GM06990 (cell line): ENCODE results near the gene IFNG.

ENCODE experiments used
- DNase-seq: peaks from one replicate; pipeline ENCODE4 v3.0.0-alpha.2; 2011; ENCODE audit not compliant: insufficient read length; ENCODE audit errors: extremely low read depth
- H3K27me3 ChIP-seq: replicated peaks from 2 replicates; pipeline ENCODE4 v1.6.0; 2011; ENCODE audit warnings: low read length; ENCODE audit not compliant: control insufficient read depth, insufficient read depth
- H3K36me3 ChIP-seq: 2 replicates; pipeline ENCODE4 v1.5.1; 2011; ENCODE audit warnings: low read length; ENCODE audit not compliant: control insufficient read depth, insufficient read depth
- H3K4me3 ChIP-seq: replicated peaks from 2 replicates; pipeline ENCODE4 v1.5.1; 2011; ENCODE audit warnings: low read depth, mild to moderate bottlenecking, control low read depth, low read length
- TF ChIP-seq, protein P1 (sequence below): IDR thresholded peaks from 2 replicates; pipeline ENCODE4 v1.5.1; 2011; ENCODE audit warnings: low read length, control low read depth, mild to moderate bottlenecking, inconsistent platforms; ENCODE audit not compliant: insufficient read depth, poor library complexity, severe bottlenecking

IFNG gene

DNA sequence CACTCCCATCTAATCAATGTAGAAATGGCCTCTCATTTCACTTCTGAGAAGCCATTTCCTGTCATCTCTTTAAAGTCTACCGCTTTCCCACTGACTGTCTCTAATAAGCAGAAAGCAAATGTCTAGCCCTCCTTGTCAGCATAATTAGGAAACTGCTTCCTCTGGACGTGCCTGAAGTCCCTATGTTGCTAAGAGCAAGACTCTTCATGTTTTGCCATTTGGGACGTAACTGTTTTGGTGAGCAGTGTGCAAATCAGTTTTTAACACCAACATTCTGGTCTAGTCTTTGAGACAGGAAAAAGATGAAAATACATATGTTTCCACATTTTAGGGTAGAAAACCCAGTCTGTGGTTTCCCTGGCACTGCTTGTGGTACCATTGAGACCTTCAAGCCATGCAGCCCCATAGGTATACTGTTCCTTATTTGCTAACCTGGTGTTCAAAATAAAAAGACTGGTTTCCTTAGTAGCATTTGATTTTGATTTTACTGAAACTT lies 22.2 kb downstream of the IFNG start:
- Histone ChIP-seq H3K4me3 (no peak overlapping the region), H3K27me3 (no peaks in the 10 kb centered on the region), H3K36me3 (no peaks in the 10 kb centered on the region)
- DNase-seq, result no peak
- TF ChIP-seq, protein P1, sequence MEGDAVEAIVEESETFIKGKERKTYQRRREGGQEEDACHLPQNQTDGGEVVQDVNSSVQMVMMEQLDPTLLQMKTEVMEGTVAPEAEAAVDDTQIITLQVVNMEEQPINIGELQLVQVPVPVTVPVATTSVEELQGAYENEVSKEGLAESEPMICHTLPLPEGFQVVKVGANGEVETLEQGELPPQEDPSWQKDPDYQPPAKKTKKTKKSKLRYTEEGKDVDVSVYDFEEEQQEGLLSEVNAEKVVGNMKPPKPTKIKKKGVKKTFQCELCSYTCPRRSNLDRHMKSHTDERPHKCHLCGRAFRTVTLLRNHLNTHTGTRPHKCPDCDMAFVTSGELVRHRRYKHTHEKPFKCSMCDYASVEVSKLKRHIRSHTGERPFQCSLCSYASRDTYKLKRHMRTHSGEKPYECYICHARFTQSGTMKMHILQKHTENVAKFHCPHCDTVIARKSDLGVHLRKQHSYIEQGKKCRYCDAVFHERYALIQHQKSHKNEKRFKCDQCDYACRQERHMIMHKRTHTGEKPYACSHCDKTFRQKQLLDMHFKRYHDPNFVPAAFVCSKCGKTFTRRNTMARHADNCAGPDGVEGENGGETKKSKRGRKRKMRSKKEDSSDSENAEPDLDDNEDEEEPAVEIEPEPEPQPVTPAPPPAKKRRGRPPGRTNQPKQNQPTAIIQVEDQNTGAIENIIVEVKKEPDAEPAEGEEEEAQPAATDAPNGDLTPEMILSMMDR, result no peak

DNA sequence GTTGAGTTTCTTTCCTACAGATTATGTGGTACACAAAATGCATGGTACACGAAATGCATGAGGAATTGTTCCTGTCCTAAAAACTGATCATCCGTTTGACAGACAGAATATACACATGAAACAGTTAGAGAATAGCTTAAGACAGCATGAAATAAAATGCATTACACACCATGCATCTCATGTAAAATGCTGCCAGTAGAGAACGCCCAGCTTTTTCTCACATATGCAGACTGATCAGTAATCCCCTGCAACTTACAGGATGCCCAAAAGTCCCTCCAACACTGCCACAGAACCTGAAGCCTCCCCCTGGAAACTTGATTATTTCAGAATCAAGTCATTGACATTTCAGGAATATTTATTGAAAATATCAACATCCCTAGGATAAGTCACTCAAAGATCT lies 24.0 kb downstream of the IFNG start:
- H3K27me3 ChIP-seq, result no peaks in the 10 kb centered on the region
- TF ChIP-seq, protein P1, result no peak

DNA sequence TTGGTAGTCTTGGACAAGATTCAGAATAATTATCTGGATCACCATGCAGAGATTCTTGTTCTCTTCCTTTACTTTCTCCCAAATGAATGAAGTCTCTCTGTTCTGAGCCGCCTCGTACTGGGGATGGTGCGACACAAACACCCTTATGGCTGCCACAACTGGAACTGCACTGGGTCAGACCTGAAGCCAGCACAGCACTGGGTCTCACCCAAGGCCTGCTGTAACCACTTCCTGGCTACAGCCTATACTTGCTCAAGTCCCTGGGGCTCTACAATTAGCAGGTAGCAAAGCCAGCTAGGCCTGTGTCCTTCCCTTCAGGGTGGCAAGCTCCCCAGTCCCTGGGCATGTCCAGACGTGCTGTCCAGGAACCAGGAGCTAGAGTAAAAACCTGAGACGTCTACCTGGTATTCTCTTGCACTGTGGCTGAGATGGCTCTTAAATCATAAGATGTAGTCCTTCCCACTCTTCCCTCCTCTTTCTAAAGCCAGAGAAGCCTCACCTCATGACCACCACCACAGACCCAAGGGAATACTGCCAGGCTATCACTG lies 27.6 kb downstream of the IFNG start:
- Histone ChIP-seq H3K36me3 (no peaks in the 10 kb centered on the region), H3K4me3 (no peak overlapping the region), H3K27me3 (no peaks in the 10 kb centered on the region)
- no peak for DNase-seq
- TF ChIP-seq, protein P1, result no peak

More for the DNA sequence above, 24.0 kb downstream of the IFNG start:
- no peak for DNase-seq
- no peaks in the 10 kb centered on the region for H3K36me3 ChIP-seq
- no peak overlapping the region for H3K4me3 ChIP-seq

DNA sequence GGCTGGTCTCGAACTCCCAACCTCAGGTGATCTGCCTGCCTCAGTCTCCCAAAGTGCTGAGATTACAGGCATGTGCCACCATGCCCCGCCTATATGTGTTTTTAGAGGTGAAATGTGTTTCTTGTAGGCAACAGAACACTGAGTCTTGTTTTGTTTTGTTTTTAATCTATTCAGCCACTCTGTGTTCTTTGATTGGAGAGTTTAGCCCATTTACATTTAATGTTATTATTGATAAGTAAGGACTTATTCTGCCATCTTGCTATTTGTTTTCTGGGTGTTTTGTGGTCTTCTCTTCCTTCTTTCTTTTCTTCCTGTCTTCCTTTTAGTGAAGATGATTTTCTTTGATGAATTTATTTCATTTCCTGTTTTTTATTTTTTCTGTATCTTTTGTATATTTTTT lies 29.6 kb downstream of the IFNG start:
- Histone ChIP-seq H3K4me3 (no peak overlapping the region), H3K27me3 (no peaks in the 10 kb centered on the region), H3K36me3 (no peaks in the 10 kb centered on the region)
- TF ChIP-seq, protein P1, result no peak
- no peak for DNase-seq

DNA sequence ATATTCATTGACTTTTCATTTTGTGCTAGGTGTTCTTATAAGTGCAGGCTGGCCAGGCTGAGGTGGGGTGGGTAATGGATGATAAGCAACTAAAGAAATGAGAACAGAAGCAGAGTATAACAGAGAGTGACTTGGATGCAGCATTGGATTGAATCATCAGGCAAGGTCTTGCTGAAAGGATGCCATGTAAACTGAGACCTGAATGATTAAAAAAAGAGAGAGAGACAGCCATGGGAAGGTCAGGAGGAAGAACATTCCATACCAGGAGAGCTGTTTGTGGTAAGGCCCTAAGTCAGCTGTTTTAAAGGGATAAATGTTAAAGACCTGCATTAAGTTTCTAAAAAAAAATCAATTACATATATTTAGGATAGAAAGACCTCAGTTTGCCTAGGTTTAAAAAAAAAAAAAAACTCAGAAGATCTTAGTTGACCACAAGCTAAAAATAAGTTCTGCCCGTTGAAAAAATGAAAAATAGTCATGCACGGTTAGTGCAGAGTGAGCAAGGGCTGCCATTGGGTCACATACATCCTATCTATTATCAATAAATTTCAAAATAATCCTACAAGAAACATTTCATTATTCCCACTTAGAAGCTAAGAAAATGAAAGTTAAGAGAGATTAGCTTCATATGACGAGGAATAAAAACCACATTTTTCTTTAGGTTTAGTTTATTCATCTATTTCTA lies 37.2 kb downstream of the IFNG start:
- H3K36me3 ChIP-seq, result no peaks in the 10 kb centered on the region
- TF ChIP-seq, protein P1, result no peak
- H3K27me3 ChIP-seq, result no peaks in the 10 kb centered on the region
- no peak overlapping the region for H3K4me3 ChIP-seq
- no peak for DNase-seq

DNA sequence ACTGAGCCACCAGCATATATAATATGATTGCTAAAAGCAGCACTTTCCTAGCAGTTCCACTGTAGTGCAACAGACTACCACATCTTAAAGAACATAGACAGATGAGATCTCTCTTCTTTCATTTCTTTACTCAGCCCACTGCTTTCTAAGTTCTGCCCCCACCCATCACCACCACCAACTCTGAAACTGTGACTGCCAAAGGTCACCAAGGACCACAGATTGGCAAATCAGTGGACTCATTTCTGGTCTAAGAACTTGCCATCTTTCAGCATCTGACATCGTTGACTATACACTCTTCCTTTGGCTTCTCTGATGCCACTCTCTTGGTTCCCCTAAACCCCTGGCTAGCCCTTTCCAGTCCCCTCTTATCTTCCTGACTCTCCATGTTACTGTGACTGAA lies 38.4 kb downstream of the IFNG start:
- TF ChIP-seq, protein P1, result no peak
- no peak overlapping the region for H3K4me3 ChIP-seq
- no peak for DNase-seq
- H3K36me3 ChIP-seq, result no peaks in the 10 kb centered on the region
- H3K27me3 ChIP-seq, result no peaks in the 10 kb centered on the region
